Measurements from ENCODE around the gene SYT9. TPM values are rescaled to one million over a fixed set of nuclear protein-coding genes. Genes with fewer than 3 reads are reported as not detected.

Gene SYT9
- total and polyA plus RNA-seq, 2 donors (not counting 3 experiments of a cell fraction or from before 2014, with no cell fraction given), result 0.23 TPM; not detected in 1

GRCh38 chr11:7506243-7506642, 254.5 kb downstream of the SYT9 start:
- Histone ChIP-seq H3K9me1 (replicated peaks; ENCODE audit: control insufficient read depth, extremely low read depth, insufficient read depth, low read length) (no peaks in the 10 kb centered on the region), H3K9me3 (replicated peaks; ENCODE audit: control insufficient read depth, insufficient read depth, low read length) (no peaks in the 10 kb centered on the region), H4K20me1 (replicated peaks; ENCODE audit: control insufficient read depth, extremely low read depth, insufficient read depth, low read length) (no peaks in the 10 kb centered on the region), H3K4me1 (ENCODE audit: control insufficient read depth, extremely low read depth, insufficient read depth, low read length) (no peaks in the 10 kb centered on the region), H3K9ac (replicated peaks; ENCODE audit: extremely low read depth, insufficient read depth, low read length) (no peak overlapping the region), H3K79me2 (ENCODE audit: control insufficient read depth, insufficient read depth, low read length) (no peaks in the 10 kb centered on the region), H3K4me2 (ENCODE audit: insufficient read depth, low read length) (no peak overlapping the region), H2AFZ (ENCODE audit: low read depth, low read length) (no peak overlapping the region), H3K27ac (ENCODE audit: insufficient read depth, low read depth, low read length) (no peak overlapping the region), H3K27me3 (ENCODE audit: control insufficient read depth in 2 of 2, insufficient read depth in 2 of 2, low read length in 2 of 2) (peaks cover 1 to 11% of the 10 kb centered on the region in 2 experiments), H3K4me3 (replicated peaks in 1 of 3; ENCODE audit: insufficient read depth in 1 of 3, low read depth in 1 of 3, low read length in 3 of 3) (no peak overlapping the region), H3K36me3 (ENCODE audit: control insufficient read depth in 2 of 2, extremely low read depth in 1 of 2, insufficient read depth in 2 of 2, low read length in 2 of 2) (no peaks in the 10 kb centered on the region)
- dilution Hi-C loops (cut with MboI; ENCODE audit: extremely low pct_ligation_motif_present, low sequenced_read_pairs) (no loop called here), intact Hi-C loops (cut with micrococcal nuclease) (no loop called here)
- FAIRE-seq (no peak), DNase-seq (ENCODE audit: low read depth, low spot score) (no peak)
- CTCF ChIA-PET, result no interaction called here
- POLR2A ChIA-PET, result no interaction called here
- no TSS peak for BruUV-seq (replicated peaks)
- TF ChIP-seq POLR2A (IDR thresholded peaks at IDR 0.05; ENCODE audit: low read depth, low read length) (no peak), POLR2AphosphoS5 (IDR thresholded peaks at IDR 0.05; ENCODE audit: insufficient read depth, low read depth, low read length) (no peak), CTCF (IDR thresholded peaks at IDR 0.05; ENCODE audit: extremely low read depth in 1 of 2, insufficient read depth in 1 of 2, low read depth in 1 of 2, low read length in 2 of 2) (no peak), GATA2 (IDR thresholded peaks at IDR 0.05; ENCODE audit: insufficient read depth, insufficient read length, low read depth, low read length) (no peak), JUN (IDR thresholded peaks at IDR 0.05; ENCODE audit: borderline replicate concordance, insufficient read depth, insufficient read length, low read depth) (no peak), EZH2 (IDR thresholded peaks at IDR 0.05; ENCODE audit: borderline replicate concordance, low read depth, low read length, severe bottlenecking) (no peak), MYC (IDR thresholded peaks at IDR 0.05; ENCODE audit: low read depth, low read length) (no peak), FOS (IDR thresholded peaks at IDR 0.05; ENCODE audit: borderline replicate concordance, insufficient read depth, low read length) (no peak), MAX (IDR thresholded peaks at IDR 0.05; ENCODE audit: insufficient read depth, insufficient read length) (no peak)

All from endothelial cell of umbilical vein (primary cell).